NB4 (cell line): ENCODE data around the gene REEP3.

Experiments
- POLR2A ChIP-seq: IDR thresholded peaks from 2 replicates; pipeline ENCODE4 v1.6.1; 2011; ENCODE audit warnings: mild to moderate bottlenecking; ENCODE audit not compliant: insufficient read length; ENCODE audit errors: extremely low read depth
- TF ChIP-seq, protein P1 (sequence below): IDR thresholded peaks from one replicate; pipeline ENCODE4 v1.5.1; 2012; ENCODE audit warnings: low read depth, low read length
- TF ChIP-seq, protein P2 (sequence below): IDR thresholded peaks from 2 replicates; pipeline ENCODE4 v1.6.1; 2011; ENCODE audit warnings: low read depth, low read length

DNA sequence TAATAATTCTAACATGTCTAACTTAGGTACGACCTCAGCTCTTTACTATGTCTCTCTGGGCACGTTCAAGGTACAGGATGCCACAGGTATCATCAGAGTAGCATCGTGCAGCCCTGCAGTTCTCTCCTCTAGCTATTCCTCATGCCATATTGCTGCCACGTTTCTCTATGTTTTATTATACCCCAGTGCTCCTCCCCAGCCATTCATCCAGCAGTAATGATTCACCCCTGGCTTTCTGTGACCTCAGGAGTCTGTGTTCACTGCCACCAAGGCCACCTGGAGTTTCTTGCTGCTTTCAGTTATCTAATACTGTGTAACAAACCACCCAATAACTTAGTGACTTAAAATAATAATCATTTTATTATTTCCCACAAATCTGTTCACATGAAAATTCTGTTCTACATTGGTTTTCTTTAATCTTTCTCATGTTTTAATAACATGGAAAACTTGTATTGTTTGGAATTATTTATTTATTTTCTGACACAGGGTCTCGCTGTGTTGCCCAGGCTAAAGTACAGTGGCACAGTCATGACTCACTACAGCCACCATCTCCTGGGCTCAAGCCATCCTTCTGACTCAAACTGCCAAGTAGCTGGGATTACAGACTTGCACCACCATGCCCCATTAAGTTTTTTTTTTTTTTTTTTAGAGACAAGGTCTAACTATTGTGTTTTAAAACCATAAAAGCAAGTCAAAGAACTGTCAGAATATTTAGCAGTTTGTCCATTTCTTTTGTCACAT is 21.8 kb downstream of the REEP3 start:
- no peak for TF ChIP-seq POLR2A
- TF ChIP-seq, protein P1, sequence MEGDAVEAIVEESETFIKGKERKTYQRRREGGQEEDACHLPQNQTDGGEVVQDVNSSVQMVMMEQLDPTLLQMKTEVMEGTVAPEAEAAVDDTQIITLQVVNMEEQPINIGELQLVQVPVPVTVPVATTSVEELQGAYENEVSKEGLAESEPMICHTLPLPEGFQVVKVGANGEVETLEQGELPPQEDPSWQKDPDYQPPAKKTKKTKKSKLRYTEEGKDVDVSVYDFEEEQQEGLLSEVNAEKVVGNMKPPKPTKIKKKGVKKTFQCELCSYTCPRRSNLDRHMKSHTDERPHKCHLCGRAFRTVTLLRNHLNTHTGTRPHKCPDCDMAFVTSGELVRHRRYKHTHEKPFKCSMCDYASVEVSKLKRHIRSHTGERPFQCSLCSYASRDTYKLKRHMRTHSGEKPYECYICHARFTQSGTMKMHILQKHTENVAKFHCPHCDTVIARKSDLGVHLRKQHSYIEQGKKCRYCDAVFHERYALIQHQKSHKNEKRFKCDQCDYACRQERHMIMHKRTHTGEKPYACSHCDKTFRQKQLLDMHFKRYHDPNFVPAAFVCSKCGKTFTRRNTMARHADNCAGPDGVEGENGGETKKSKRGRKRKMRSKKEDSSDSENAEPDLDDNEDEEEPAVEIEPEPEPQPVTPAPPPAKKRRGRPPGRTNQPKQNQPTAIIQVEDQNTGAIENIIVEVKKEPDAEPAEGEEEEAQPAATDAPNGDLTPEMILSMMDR = no peak
- TF ChIP-seq, protein P2, sequence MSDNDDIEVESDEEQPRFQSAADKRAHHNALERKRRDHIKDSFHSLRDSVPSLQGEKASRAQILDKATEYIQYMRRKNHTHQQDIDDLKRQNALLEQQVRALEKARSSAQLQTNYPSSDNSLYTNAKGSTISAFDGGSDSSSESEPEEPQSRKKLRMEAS = no peak
